H1 (cell line): ENCODE results near the gene CHD6. TPM values are rescaled to one million over a fixed set of nuclear protein-coding genes. Genes with fewer than 3 reads are reported as not detected.
A peak's percentile ranks its signal among the peaks of the same experiment; 100 is the strongest.

ENCODE experiments used
- CTCF ChIA-PET: fragments of 300-600 bp; sonication (Branson Sonifier 250); formaldehyde crosslinking; loops from one replicate; lab custom pipeline; 2021; ENCODE audit not compliant: partially characterized antibody; lab: Charles Lee
- POLR2A ChIA-PET: fragments of 300-600 bp; sonication (Branson Sonifier 250); formaldehyde crosslinking; loops from one replicate; lab custom pipeline; 2021; ENCODE audit warnings: inconsistent platforms; ENCODE audit not compliant: partially characterized antibody; lab: Charles Lee
- DNase-seq, 2 experiments: peaks; one replicate each; pipeline versions ENCODE4 v3.0.0 to v3.0.0-alpha.2; 2010 to 2022; ENCODE audit warnings: low spot score in 2 of 2, low read depth in 1 of 2, mixed read lengths in 1 of 2
- FAIRE-seq: peaks from 2 replicates; lab custom pipeline; 2011; peaks lifted over from hg19 to GRCh38; lab: Jason Lieb, UNC
- H2AFZ ChIP-seq: 2 replicates; pipeline ENCODE4 v1.8.1; 2012; ENCODE audit warnings: low read length, inconsistent platforms
- H2AK5ac ChIP-seq: 2 replicates; pipeline ENCODE4 v1.6.1; 2013; ENCODE audit warnings: low read depth, low read length
- H2BK120ac ChIP-seq: replicated peaks from 2 replicates; pipeline ENCODE3; 2013; ENCODE audit warnings: low read depth, low read length, inconsistent platforms
- H2BK12ac ChIP-seq: 2 replicates; pipeline ENCODE4 v1.6.1; 2013; ENCODE audit warnings: low read depth, low read length
- H2BK15ac ChIP-seq: 2 replicates; pipeline ENCODE4 v1.6.1; 2013; ENCODE audit warnings: low read length
- H2BK20ac ChIP-seq: 2 replicates; pipeline ENCODE4 v1.6.1; 2013; ENCODE audit warnings: low read length
- H2BK5ac ChIP-seq: 2 replicates; pipeline ENCODE4 v1.6.1; 2013; ENCODE audit warnings: low read depth, low read length
- H3K14ac ChIP-seq: 2 replicates; pipeline ENCODE4 v1.6.1; 2013; ENCODE audit warnings: inconsistent platforms; ENCODE audit not compliant: insufficient read length
- H3K18ac ChIP-seq: 2 replicates; pipeline ENCODE4 v1.6.1; 2013; ENCODE audit warnings: low read length; ENCODE audit errors: extremely low read depth
- H3K23ac ChIP-seq: 2 replicates; pipeline ENCODE4 v1.6.1; 2013; ENCODE audit warnings: inconsistent platforms; ENCODE audit not compliant: insufficient read length
- H3K23me2 ChIP-seq: 2 replicates; pipeline ENCODE4 v1.6.1; 2013; ENCODE audit warnings: low read depth, low read length
- H3K27ac ChIP-seq: 2 replicates; pipeline ENCODE4 v1.6.1; 2011; ENCODE audit warnings: low read depth, low read length, inconsistent platforms
- H3K27me3 ChIP-seq, 4 experiments: replicated peaks in 1 of 4; 1 replicate in 1 of 4; 2 replicates in 3 of 4; pipeline versions ENCODE4 v1.6.1 to v1.8.1; 2011 to 2013; ENCODE audit warnings: low read length in 3 of 4, mild to moderate bottlenecking in 3 of 4, inconsistent platforms in 2 of 4, mixed read lengths in 2 of 4, moderate library complexity in 1 of 4; ENCODE audit not compliant: control insufficient read depth in 3 of 4, insufficient read depth in 3 of 4; ENCODE audit errors: extremely low read depth in 1 of 4
- H3K36me3 ChIP-seq, 4 experiments: 2 replicates each; pipeline versions ENCODE4 v1.6.1 to v1.8.1; 2011 to 2013; ENCODE audit warnings: mild to moderate bottlenecking in 4 of 4, low read length in 3 of 4, moderate library complexity in 2 of 4, control low read depth in 1 of 4, inconsistent platforms in 1 of 4; ENCODE audit not compliant: insufficient read depth in 4 of 4, control insufficient read depth in 2 of 4
- H3K4ac ChIP-seq: replicated peaks from 2 replicates; pipeline ENCODE3; 2013; ENCODE audit warnings: low read length, low read depth, mixed read lengths, inconsistent platforms; ENCODE audit not compliant: insufficient read length
- H3K4me1 ChIP-seq, 4 experiments: replicated peaks in 1 of 4; 1 replicate in 1 of 4; 2 replicates in 3 of 4; pipeline versions ENCODE4 v1.6.1 to v1.8.1; 2011 to 2013; ENCODE audit warnings: low read length in 3 of 4, inconsistent platforms in 2 of 4, mixed read lengths in 1 of 4; ENCODE audit not compliant: insufficient read depth in 4 of 4, control insufficient read depth in 3 of 4
- H3K4me2 ChIP-seq, 2 experiments: 2 replicates each; pipeline versions ENCODE4 v1.6.1 to v1.8.1; 2011 to 2013; ENCODE audit warnings: low read depth in 2 of 2, low read length in 2 of 2, control low read depth in 1 of 2, inconsistent platforms in 1 of 2, mild to moderate bottlenecking in 1 of 2; ENCODE audit not compliant: insufficient read depth in 1 of 2
- H3K4me3 ChIP-seq, 4 experiments: fragments of 200-600, 300-600 bp in 1 of 4; sonication (generic), shearing (Covaris generic), sonication (Bioruptor Twin) in 1 of 4; 2 replicates each; pipeline versions ENCODE4 v1.5.1 to v1.8.1; 2011 to 2016; ENCODE audit warnings: low read length in 4 of 4, low read depth in 3 of 4, control low read depth in 2 of 4, inconsistent platforms in 2 of 4, mild to moderate bottlenecking in 2 of 4, mixed read lengths in 1 of 4, moderate library complexity in 1 of 4; ENCODE audit not compliant: insufficient read depth in 2 of 4; ENCODE audit errors: extremely low read depth in 1 of 4
- H3K56ac ChIP-seq: replicated peaks from 2 replicates; pipeline ENCODE3; 2013; ENCODE audit warnings: low read depth, mild to moderate bottlenecking, mixed read lengths, low read length, inconsistent platforms; ENCODE audit not compliant: insufficient read length
- H3K79me1 ChIP-seq: 2 replicates; pipeline ENCODE4 v1.6.1; 2013; ENCODE audit warnings: low read depth, low read length, control low read depth
- H3K79me2 ChIP-seq, 2 experiments: 2 replicates each; pipeline versions ENCODE4 v1.6.1 to v1.8.1; 2012 to 2013; ENCODE audit warnings: low read length in 2 of 2, mild to moderate bottlenecking in 2 of 2, inconsistent platforms in 1 of 2; ENCODE audit not compliant: insufficient read depth in 2 of 2, control insufficient read depth in 1 of 2
- H3K9ac ChIP-seq, 4 experiments: replicated peaks in 1 of 4; 1 replicate in 1 of 4; 2 replicates in 3 of 4; pipeline versions ENCODE4 v1.6.1 to v1.8.1; 2011 to 2013; ENCODE audit warnings: low read depth in 3 of 4, low read length in 3 of 4, control low read depth in 2 of 4, mild to moderate bottlenecking in 2 of 4, moderate library complexity in 2 of 4, inconsistent platforms in 1 of 4; ENCODE audit errors: extremely low read depth in 1 of 4
- H3K9me3 ChIP-seq, 2 experiments: 2 replicates each; pipeline versions ENCODE4 v1.6.1 to v1.8.1; 2012 to 2013; ENCODE audit warnings: mild to moderate bottlenecking in 2 of 2, moderate library complexity in 2 of 2, control low read depth in 1 of 2, inconsistent platforms in 1 of 2, low read depth in 1 of 2, low read length in 1 of 2, mixed read lengths in 1 of 2; ENCODE audit not compliant: insufficient read depth in 2 of 2
- H4K20me1 ChIP-seq, 2 experiments: replicated peaks in 1 of 2; 2 replicates each; pipeline versions ENCODE3 to v1.8.1; 2011 to 2013; ENCODE audit warnings: inconsistent platforms in 2 of 2, low read length in 2 of 2, mild to moderate bottlenecking in 1 of 2; ENCODE audit not compliant: insufficient read depth in 2 of 2, control insufficient read depth in 1 of 2
- H4K5ac ChIP-seq: 2 replicates; pipeline ENCODE4 v1.6.1; 2013; ENCODE audit warnings: low read length, low read depth, mixed read lengths, inconsistent platforms; ENCODE audit not compliant: insufficient read length
- H4K8ac ChIP-seq: 2 replicates; pipeline ENCODE4 v1.8.0; 2013; ENCODE audit warnings: mild to moderate bottlenecking, moderate library complexity, low read length, inconsistent platforms; ENCODE audit not compliant: insufficient read depth; ENCODE audit errors: extremely low read depth
- H4K91ac ChIP-seq: replicated peaks from 2 replicates; pipeline ENCODE3; 2013; ENCODE audit warnings: low read length, mixed read lengths, inconsistent platforms; ENCODE audit not compliant: insufficient read length
- BACH1 ChIP-seq: IDR thresholded peaks from 2 replicates; pipeline ENCODE4 v1.6.1; 2012; ENCODE audit warnings: low read length, improper control_type of control experiment
- EZH2 ChIP-seq: fragments of 200-600 bp; sonication (generic); IDR thresholded peaks from 2 replicates; pipeline ENCODE4 v1.7.1; 2012; ENCODE audit warnings: low read depth, mild to moderate bottlenecking, moderate library complexity, low read length, inconsistent platforms; ENCODE audit not compliant: severe bottlenecking
- MAFK ChIP-seq: IDR thresholded peaks from 2 replicates; pipeline ENCODE4 v1.6.1; 2012; ENCODE audit warnings: low read depth, mild to moderate bottlenecking, improper control_type of control experiment, low read length
- WGBS, 2 experiments: shearing (Covaris generic) in 1 of 2; methylation state at CpG; one replicate each; pipeline versions ENCODE4 v1.1.6 to v1.1.7; 2013 to 2015; ENCODE audit warnings: low lambda C conversion rate in 2 of 2, mixed read lengths in 2 of 2, inconsistent platforms in 1 of 2, low coverage in 1 of 2, missing lambda C conversion rate in 1 of 2; ENCODE audit not compliant: insufficient replicate concordance in 2 of 2, insufficient coverage in 1 of 2, insufficient read length in 1 of 2; ENCODE audit errors: extremely low coverage in 1 of 2, missing lambda C conversion rate in 1 of 2; 5-methylcytosine and 5-hydroxymethylcytosine counted together
- polyA plus RNA-seq, 7 experiments: library from polyadenylated mRNA; depleted of rRNA in 3 of 7; stranded (reverse) in 5 of 7; unstranded in 2 of 7; fragments of >200 nt in 5 of 7; fragments of 200-250 nt in 2 of 7; gene quantifications; 1 replicate in 5 of 7; 2 replicates in 1 of 7; 4 replicates in 1 of 7; pipeline versions ENCODE4 v1.2.1 to v1.2.3, GENCODE V29; 2011 to 2013; ENCODE audit warnings: missing spikeins in 2 of 7, mixed read lengths in 2 of 7
- total RNA-seq: library from RNA; stranded (reverse); fragmentation: NEBNext Ultra II Directional; extraction: Animal tissue kit (Norgen Biotek cat#: 25700); gene quantifications from 2 replicates; pipeline ENCODE4 v1.2.1, GENCODE V29; 2021

The CHD6 gene
- total and polyA plus RNA-seq, 2 of the 8 experiments (the other 6 are each of a cell fraction or from before 2014, with no cell fraction given): 11.1 to 62.9 TPM

- no peak overlapping the region for H4K8ac ChIP-seq
- no peak overlapping the region for H3K4me3 ChIP-seq
- no peak overlapping the region for H4K5ac ChIP-seq
- H3K4me2 ChIP-seq: no peak overlapping the region
- H2AK5ac ChIP-seq: no peak overlapping the region
- H3K4ac ChIP-seq: no peak overlapping the region
- no peak overlapping the region for H2BK15ac ChIP-seq
- DNase-seq (no peak), FAIRE-seq (no peak)
- no peak overlapping the region for H3K27ac ChIP-seq
- 0 out of 2 replicates have a peak overlapping the region, but pooled peaks have one; percentile 10 for H2BK5ac ChIP-seq
- no peaks in the 10 kb centered on the region for H3K4me1 ChIP-seq
- H3K36me3 ChIP-seq: no peaks in the 10 kb centered on the region
- no peak overlapping the region for H3K18ac ChIP-seq
- H3K27me3 ChIP-seq: no peaks in the 10 kb centered on the region
- no peak overlapping the region for H2BK20ac ChIP-seq
- no peak overlapping the region for H3K56ac ChIP-seq
- no peak overlapping the region for H4K91ac ChIP-seq
- H3K23me2 ChIP-seq: no peaks in the 10 kb centered on the region
- H3K9me3 ChIP-seq: no peaks in the 10 kb centered on the region
- H3K23ac ChIP-seq: no peak overlapping the region
- H3K79me2 ChIP-seq: no peaks in the 10 kb centered on the region
- H2AFZ ChIP-seq: peak overlapping the region; percentile 95
- H2BK120ac ChIP-seq: no peak overlapping the region
- no peak overlapping the region for H2BK12ac ChIP-seq
- no peaks in the 10 kb centered on the region for H3K79me1 ChIP-seq
- POLR2A ChIA-PET: no interaction called here
- peak; percentile 91 for TF ChIP-seq BACH1
- TF ChIP-seq MAFK: peak; percentile 51; the same call in 1 of the 2 replicates
- TF ChIP-seq EZH2: no peak
- TF ChIP-seq, all 59 proteins: peak for 2
- Histone ChIP-seq H4K20me1 (no peaks in the 10 kb centered on the region), H3K9ac (no peak overlapping the region), H3K14ac (no peak overlapping the region)
- CTCF ChIA-PET: interaction anchor here (1.4 kb wide), 1 partner anchor 12 kb away, joined by 3 read pairs; no protein-coding TSS in a partner anchor
- WGBS, 2 experiments: 68% methylated on average over 3 of the region's 3 CpGs; no CpG with 5 or more reads in 1 of the 2 experiments
Measured at GRCh38 chr20:41643504-41643938, 25.3 kb upstream of the CHD6 start.
